IMR-90 (cell line): Measurements from ENCODE around the gene ANKK1. TPM values are rescaled to one million over a fixed set of nuclear protein-coding genes. Genes with fewer than 3 reads are reported as not detected.

ENCODE experiments used
- ATAC-seq: fragments of 200-7000 bp; cut with Tn5 transposase; 2 replicates; pipeline ENCODE4 v1.9.1; 2020; ENCODE audit warnings: low read depth, mild to moderate bottlenecking, moderate library complexity
- BruUV-seq: library from RNA; stranded (reverse); fragments of 400-500 nt; replicated peaks from 2 replicates; lab custom pipeline; 2021; lab: Mats Ljungman, UMichigan
- CTCF ChIA-PET: fragments of 300-600 bp; formaldehyde crosslinking; extraction: SDS; loops from one replicate; lab custom pipeline; 2021; ENCODE audit warnings: antibody characterized with exemption; lab: Yijun Ruan, JAX
- POLR2A ChIA-PET: fragments of 300-600 bp; sonication (Branson Sonifier 250); formaldehyde crosslinking; loops from one replicate; lab custom pipeline; 2022; ENCODE audit warnings: antibody characterized with exemption; ENCODE audit not compliant: unreplicated experiment; lab: Charles Lee
- DNase-seq: peaks from one replicate; pipeline ENCODE4 v3.0.0; 2013
- H2AFZ ChIP-seq: replicated peaks from 2 replicates; pipeline ENCODE3; 2013; ENCODE audit warnings: low read length, mild to moderate bottlenecking; ENCODE audit not compliant: poor library complexity
- H2AK5ac ChIP-seq: 2 replicates; pipeline ENCODE4 v1.6.1; 2013; ENCODE audit warnings: low read depth, low read length, inconsistent platforms
- H2AK9ac ChIP-seq: replicated peaks from 2 replicates; pipeline ENCODE3; 2013; ENCODE audit warnings: mild to moderate bottlenecking, low read depth, low read length, moderate library complexity; ENCODE audit not compliant: poor library complexity
- H2BK120ac ChIP-seq: 2 replicates; pipeline ENCODE4 v1.6.1; 2013; ENCODE audit warnings: low read depth, low read length, inconsistent platforms
- H2BK15ac ChIP-seq: 3 replicates; pipeline ENCODE4 v1.6.1; 2013; ENCODE audit warnings: low read depth, low read length, inconsistent platforms
- H2BK20ac ChIP-seq: 2 replicates; pipeline ENCODE4 v1.6.1; 2013; ENCODE audit warnings: low read depth, mild to moderate bottlenecking, inconsistent platforms, low read length, moderate library complexity
- H2BK5ac ChIP-seq: 2 replicates; pipeline ENCODE4 v1.6.1; 2013; ENCODE audit warnings: mild to moderate bottlenecking, low read depth, low read length, inconsistent platforms; ENCODE audit not compliant: poor library complexity, severe bottlenecking
- H3K14ac ChIP-seq: replicated peaks from 2 replicates; pipeline ENCODE4 v1.6.1; 2013; ENCODE audit warnings: low read depth, low read length, inconsistent platforms
- H3K18ac ChIP-seq: 2 replicates; pipeline ENCODE4 v1.6.1; 2013; ENCODE audit warnings: low read depth, low read length, control low read depth
- H3K23ac ChIP-seq: 2 replicates; pipeline ENCODE4 v1.6.1; 2013; ENCODE audit warnings: low read depth, low read length, inconsistent platforms
- H3K27ac ChIP-seq: 2 replicates; pipeline ENCODE4 v1.5.1; 2013; ENCODE audit warnings: mild to moderate bottlenecking, control low read depth, low read length; ENCODE audit not compliant: insufficient read depth
- H3K27me3 ChIP-seq: 2 replicates; pipeline ENCODE4 v1.6.1; 2013; ENCODE audit warnings: low read length; ENCODE audit not compliant: control insufficient read depth, insufficient read depth
- H3K36me3 ChIP-seq: 2 replicates; pipeline ENCODE4 v1.6.1; 2013; ENCODE audit warnings: low read length, mixed read lengths; ENCODE audit not compliant: control insufficient read depth, insufficient read depth
- H3K4ac ChIP-seq: 2 replicates; pipeline ENCODE4 v1.6.1; 2013; ENCODE audit warnings: low read depth, low read length, inconsistent platforms
- H3K4me1 ChIP-seq: 2 replicates; pipeline ENCODE4 v1.6.1; 2013; ENCODE audit warnings: low read length, mixed read lengths; ENCODE audit not compliant: control insufficient read depth, insufficient read depth
- H3K4me2 ChIP-seq: 2 replicates; pipeline ENCODE4 v1.6.1; 2013; ENCODE audit warnings: low read depth, mild to moderate bottlenecking, control low read depth, low read length, moderate library complexity
- H3K4me3 ChIP-seq: 2 replicates; pipeline ENCODE4 v1.5.1; 2013; ENCODE audit warnings: low read depth, mild to moderate bottlenecking, control low read depth, low read length, moderate library complexity; ENCODE audit not compliant: insufficient read depth
- H3K56ac ChIP-seq: 2 replicates; pipeline ENCODE4 v1.6.1; 2013; ENCODE audit warnings: low read length, inconsistent platforms; ENCODE audit not compliant: insufficient read depth; ENCODE audit errors: extremely low read depth
- H3K79me1 ChIP-seq, 2 experiments: 2 replicates each; pipeline ENCODE4 v1.6.1; 2013; ENCODE audit warnings: low read length in 2 of 2, inconsistent platforms in 1 of 2, low read depth in 1 of 2
- H3K9ac ChIP-seq: 2 replicates; pipeline ENCODE4 v1.6.1; 2013; ENCODE audit warnings: low read depth, low read length, control low read depth
- H3K9me1 ChIP-seq: 2 replicates; pipeline ENCODE4 v1.6.1; 2013; ENCODE audit warnings: low read length, inconsistent platforms; ENCODE audit not compliant: insufficient read depth
- H3K9me3 ChIP-seq: 2 replicates; pipeline ENCODE4 v1.6.1; 2013; ENCODE audit warnings: low read length; ENCODE audit not compliant: control insufficient read depth, insufficient read depth
- H4K20me1 ChIP-seq: 2 replicates; pipeline ENCODE4 v1.6.1; 2013; ENCODE audit warnings: low read length, inconsistent platforms; ENCODE audit not compliant: insufficient read depth
- H4K5ac ChIP-seq: 2 replicates; pipeline ENCODE4 v1.6.1; 2013; ENCODE audit warnings: mild to moderate bottlenecking, low read depth, low read length, control low read depth
- H4K8ac ChIP-seq, 2 experiments: 2 replicates each; pipeline ENCODE4 v1.6.1; 2013; ENCODE audit warnings: low read depth in 2 of 2, low read length in 2 of 2, control low read depth in 1 of 2, inconsistent platforms in 1 of 2
- H4K91ac ChIP-seq: 2 replicates; pipeline ENCODE4 v1.6.1; 2013; ENCODE audit warnings: low read depth, low read length, inconsistent platforms; ENCODE audit not compliant: insufficient read depth
- BHLHE40 ChIP-seq: fragments of 150-350 bp; IDR thresholded peaks from 2 replicates; pipeline ENCODE4 v1.6.1; 2016; ENCODE audit warnings: mild to moderate bottlenecking, low read depth, low read length
- CEBPB ChIP-seq: IDR thresholded peaks from 2 replicates; pipeline ENCODE4 v1.6.1; 2012; ENCODE audit warnings: low read depth, low read length, improper control_type of control experiment
- CHD1 ChIP-seq: IDR thresholded peaks from 2 replicates; pipeline ENCODE4 v1.6.1; 2012; ENCODE audit warnings: low read depth, low read length, improper control_type of control experiment
- FOS ChIP-seq: fragments of 150-350 bp; IDR thresholded peaks from 2 replicates; pipeline ENCODE4 v1.6.1; 2016; ENCODE audit warnings: low read depth, low read length
- MAZ ChIP-seq: IDR thresholded peaks from 2 replicates; pipeline ENCODE4 v1.6.1; 2012; ENCODE audit warnings: low read depth, mild to moderate bottlenecking, low read length, improper control_type of control experiment, moderate library complexity, borderline replicate concordance
- MXI1 ChIP-seq: IDR thresholded peaks from 2 replicates; pipeline ENCODE4 v1.6.1; 2012; ENCODE audit warnings: low read depth, mild to moderate bottlenecking, low read length, moderate library complexity, borderline replicate concordance
- NFE2L2 ChIP-seq: fragments of 150-350 bp; IDR thresholded peaks from 2 replicates; pipeline ENCODE4 v1.6.1; 2016; ENCODE audit warnings: low read depth, mild to moderate bottlenecking, low read length
- SMC3 ChIP-seq: fragments of 150-350 bp; IDR thresholded peaks from 2 replicates; pipeline ENCODE4 v1.6.1; 2016; ENCODE audit warnings: low read depth, mild to moderate bottlenecking, antibody characterized with exemption, low read length, moderate library complexity
- WGBS, 2 experiments: methylation state at CpG; one replicate each; pipeline versions ENCODE4 v1.1.5 to v1.1.7; 2013; ENCODE audit warnings: missing lambda C conversion rate in 2 of 2; ENCODE audit not compliant: insufficient read length in 1 of 2; ENCODE audit errors: extremely low coverage in 2 of 2; 5-methylcytosine and 5-hydroxymethylcytosine counted together
- dilution Hi-C: fragments of 300-500 bp; cut with HindIII; formaldehyde crosslinking; loops from one replicate; pipeline ENCODE4 v1.14.3; 2018; ENCODE audit warnings: low sequenced_read_pairs; ENCODE audit not compliant: unreplicated experiment
- in situ Hi-C: fragments of 300-500 bp; cut with MboI; formaldehyde crosslinking; loops from 3 replicates; pipeline ENCODE4 v1.14.3; 2019; ENCODE audit warnings: low sequenced_read_pairs, inconsistent platforms, mixed read lengths
- intact Hi-C: fragments of 100-400 bp; cut with micrococcal nuclease; formaldehyde crosslinking; loops from 2 replicates; pipeline ENCODE4 v1.10.0; 2022
- polyA plus RNA-seq, 3 experiments: library from polyadenylated mRNA; depleted of rRNA; stranded (reverse); fragments of >200 nt; gene quantifications; 2 replicates each; pipeline ENCODE4 v1.2.3, GENCODE V29; 2012; ENCODE audit warnings: low replicate concordance in 1 of 3
- total RNA-seq: library from RNA; depleted of rRNA; stranded (reverse); fragments of >200 nt; gene quantifications from 2 replicates; pipeline ENCODE4 v1.2.3, GENCODE V29; 2012

The ANKK1 gene
- total and polyA plus RNA-seq, 2 of the 4 experiments (the other 2 are of a cell fraction) = not detected

GRCh38 chr11:113417428-113417827, 29.8 kb downstream of the ANKK1 start:
- Histone ChIP-seq H3K18ac (no peak overlapping the region), H3K9ac (no peak overlapping the region), H3K4me3 (no peak overlapping the region), H3K27me3 (peaks cover 2% of the 10 kb centered on the region), H3K56ac (no peak overlapping the region), H2AK9ac (no peak overlapping the region), H2AFZ (peak overlapping the region; percentile 7), H3K9me1 (no peaks in the 10 kb centered on the region), H2BK120ac (no peak overlapping the region), H2BK5ac (no peak overlapping the region), H3K27ac (no peak overlapping the region), H2AK5ac (no peak overlapping the region), H4K91ac (no peak overlapping the region), H3K14ac (no peak overlapping the region), H4K20me1 (no peaks in the 10 kb centered on the region), H3K23ac (no peak overlapping the region), H4K8ac (no peak overlapping the region), H4K5ac (no peak overlapping the region), H3K36me3 (no peaks in the 10 kb centered on the region), H3K4me1 (no peaks in the 10 kb centered on the region), H3K4me2 (no peak overlapping the region), H2BK20ac (no peak overlapping the region), H3K79me1 (no peaks in the 10 kb centered on the region), H3K9me3 (no peaks in the 10 kb centered on the region), H2BK15ac (no peak overlapping the region), H3K4ac (no peak overlapping the region)
- intact Hi-C loops (no loop called here), in situ Hi-C loops (no loop called here), dilution Hi-C loops (no loop called here)
- ATAC-seq = no peak
- no CpG with 5 or more reads among the region's 2 CpGs for WGBS, 2 experiments
- ChIA-PET CTCF (no interaction called here), POLR2A (no interaction called here)
- BruUV-seq = no TSS peak
- no peak for DNase-seq
- TF ChIP-seq BHLHE40 (no peak), SMC3 (no peak), MXI1 (no peak), NFE2L2 (no peak), FOS (no peak), CHD1 (no peak), CEBPB (no peak), MAZ (no peak)
